K562 (cell line): ENCODE results near the gene ERCC1. TPM values are rescaled to one million over a fixed set of nuclear protein-coding genes. Genes with fewer than 3 reads are reported as not detected.
A peak's percentile ranks its signal among the peaks of the same experiment; 100 is the strongest.

Experiments used
- DACH1 ChIP-seq: fragments of 450-650 bp; IDR thresholded peaks from 2 replicates; pipeline ENCODE4 v1.6.1; 2018; ENCODE audit not compliant: partially characterized antibody
- ETS2 ChIP-seq: IDR thresholded peaks from 2 replicates; pipeline ENCODE4 v1.6.1; 2016; ENCODE audit warnings: borderline replicate concordance, missing genetic modification characterization, mild to moderate bottlenecking, moderate library complexity, missing compliant biosample characterization; ENCODE audit not compliant: poor library complexity, severe bottlenecking
- GABPB1 ChIP-seq: sonication (generic); formaldehyde crosslinking; IDR thresholded peaks from 2 replicates; pipeline ENCODE4 v1.8.0; 2022; ENCODE audit warnings: mild to moderate bottlenecking, missing genetic modification reagents
- KDM1A ChIP-seq, 2 experiments: fragments of 450-650 bp; IDR thresholded peaks; 2 replicates each; pipeline ENCODE4 v1.6.1; 2016; ENCODE audit warnings: mild to moderate bottlenecking in 2 of 2
- NCOR1 ChIP-seq: fragments of 450-650 bp; IDR thresholded peaks from 2 replicates; pipeline ENCODE4 v1.6.1; 2016; ENCODE audit warnings: mild to moderate bottlenecking, moderate library complexity
- POLR2AphosphoS2 ChIP-seq: IDR thresholded peaks from 2 replicates; pipeline ENCODE4 v1.6.1; 2012; ENCODE audit warnings: low read length, improper control_type of control experiment
- PTBP1 ChIP-seq: fragments of 200-400 bp; formaldehyde crosslinking; IDR thresholded peaks from 2 replicates; pipeline ENCODE4 v1.6.1; 2017; ENCODE audit warnings: low read depth, low read length
- SMARCA5 ChIP-seq: fragments of 450-650 bp; IDR thresholded peaks from 2 replicates; pipeline ENCODE4 v1.6.1; 2016
- SRSF3 ChIP-seq: fragments of 200-400 bp; formaldehyde crosslinking; IDR thresholded peaks from 2 replicates; pipeline ENCODE4 v1.6.1; 2016; ENCODE audit warnings: mild to moderate bottlenecking, low read length, moderate library complexity; ENCODE audit not compliant: insufficient read depth
- TARDBP ChIP-seq: fragments of 450-650 bp; IDR thresholded peaks from 2 replicates; pipeline ENCODE4 v1.6.1; 2016
- ZEB2 ChIP-seq: fragments of 450-650 bp; IDR thresholded peaks from 2 replicates; pipeline ENCODE4 v1.6.1; 2016
- ZFX ChIP-seq: sonication (generic); formaldehyde crosslinking; IDR thresholded peaks from 2 replicates; pipeline ENCODE4 v1.8.0; 2022; ENCODE audit warnings: mild to moderate bottlenecking, missing genetic modification reagents, moderate library complexity
- ZNF263 ChIP-seq: sonication (generic); formaldehyde crosslinking; IDR thresholded peaks from 2 replicates; pipeline ENCODE4 v1.8.0; 2022; ENCODE audit warnings: mild to moderate bottlenecking, missing genetic modification reagents, borderline replicate concordance
- polyA plus RNA-seq, 8 experiments: library from polyadenylated mRNA; depleted of rRNA in 4 of 8; stranded (reverse) in 5 of 8; unstranded in 3 of 8; fragments of >200 nt; fragmentation: Nextera tagmentation in 2 of 8; fragmentation: Illumina TruSeq in 1 of 8; extraction: Ambion mirVana in 2 of 8; extraction: Trizol in 1 of 8; gene quantifications; 2 replicates each; pipeline versions ENCODE4 v1.2.1 to v1.2.3, GENCODE V29; 2011 to 2014; ENCODE audit warnings: inconsistent platforms in 1 of 8, missing spikeins in 1 of 8
- total RNA-seq, 7 experiments: library from RNA; depleted of rRNA in 6 of 7; stranded (reverse); fragments of >200 nt in 6 of 7; fragmentation: Illumina TruSeq in 2 of 7; extraction: Trizol in 2 of 7; gene quantifications; 2 replicates each; pipeline versions ENCODE4 v1.2.1 to v1.2.3, GENCODE V29; 2011 to 2021; ENCODE audit warnings: low replicate concordance in 1 of 7
- TF ChIP-seq, protein P1 (sequence below), 2 experiments: IDR thresholded peaks; 2 replicates each; pipeline ENCODE4 v1.6.1; 2012; ENCODE audit warnings: improper control_type of control experiment in 2 of 2, low read depth in 2 of 2, low read length in 2 of 2, borderline replicate concordance in 1 of 2
- TF ChIP-seq, protein P2 (sequence below): fragments of 450-650 bp; IDR thresholded peaks from 2 replicates; pipeline ENCODE4 v1.6.1; 2016; ENCODE audit warnings: antibody characterized with exemption
- TF ChIP-seq, protein P3 (sequence below): fragments of 150-350 bp; IDR thresholded peaks from 2 replicates; pipeline ENCODE4 v1.6.1; 2014; ENCODE audit warnings: low read depth, mild to moderate bottlenecking, low read length, borderline replicate concordance
- TF ChIP-seq, protein P4 (sequence below), 2 experiments: fragments of 450-650 bp in 1 of 2; sonication (generic) in 1 of 2; formaldehyde crosslinking; conservative IDR thresholded peaks; 2 replicates each; pipeline versions ENCODE4 v1.4.0 to v1.8.1; 2020 to 2022; ENCODE audit warnings: mild to moderate bottlenecking in 1 of 2, missing genetic modification reagents in 1 of 2

Gene ERCC1
- total and polyA plus RNA-seq, 9 of the 15 experiments (the other 6 are each of a cell fraction or from before 2014, with no cell fraction given), result 9.3 to 92.6 (median 60.0) TPM

DNA sequence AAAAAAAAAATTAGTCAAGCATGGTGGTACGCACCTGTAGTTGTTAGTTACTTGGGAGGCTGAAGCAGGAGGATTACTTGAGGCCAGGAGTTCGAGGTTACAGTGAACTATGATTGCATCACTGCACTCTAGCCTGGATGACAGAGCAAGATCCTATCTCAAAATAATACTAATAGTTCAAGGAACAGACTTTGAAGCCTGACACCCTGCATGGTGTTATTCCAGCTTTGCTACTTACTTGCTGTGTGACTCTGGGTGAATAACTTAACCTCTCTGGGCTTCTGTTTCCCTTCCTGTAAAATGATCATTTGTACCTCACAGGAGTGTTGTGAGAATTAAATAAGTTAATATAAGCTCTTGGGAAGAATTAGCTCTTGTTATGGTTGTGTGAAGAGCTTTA is 40.6 kb upstream of the ERCC1 start (continued):
- TF ChIP-seq, protein P1, sequence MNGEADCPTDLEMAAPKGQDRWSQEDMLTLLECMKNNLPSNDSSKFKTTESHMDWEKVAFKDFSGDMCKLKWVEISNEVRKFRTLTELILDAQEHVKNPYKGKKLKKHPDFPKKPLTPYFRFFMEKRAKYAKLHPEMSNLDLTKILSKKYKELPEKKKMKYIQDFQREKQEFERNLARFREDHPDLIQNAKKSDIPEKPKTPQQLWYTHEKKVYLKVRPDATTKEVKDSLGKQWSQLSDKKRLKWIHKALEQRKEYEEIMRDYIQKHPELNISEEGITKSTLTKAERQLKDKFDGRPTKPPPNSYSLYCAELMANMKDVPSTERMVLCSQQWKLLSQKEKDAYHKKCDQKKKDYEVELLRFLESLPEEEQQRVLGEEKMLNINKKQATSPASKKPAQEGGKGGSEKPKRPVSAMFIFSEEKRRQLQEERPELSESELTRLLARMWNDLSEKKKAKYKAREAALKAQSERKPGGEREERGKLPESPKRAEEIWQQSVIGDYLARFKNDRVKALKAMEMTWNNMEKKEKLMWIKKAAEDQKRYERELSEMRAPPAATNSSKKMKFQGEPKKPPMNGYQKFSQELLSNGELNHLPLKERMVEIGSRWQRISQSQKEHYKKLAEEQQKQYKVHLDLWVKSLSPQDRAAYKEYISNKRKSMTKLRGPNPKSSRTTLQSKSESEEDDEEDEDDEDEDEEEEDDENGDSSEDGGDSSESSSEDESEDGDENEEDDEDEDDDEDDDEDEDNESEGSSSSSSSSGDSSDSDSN (IDR thresholded peaks at IDR 0.05; ENCODE audit: borderline replicate concordance in 1 of 2, low read depth in 2 of 2, low read length in 2 of 2), result no peak
- TF ChIP-seq SMARCA5, result peak; percentile 87; the same call in 1 of the 2 replicates
- no peak for TF ChIP-seq TARDBP
- no peak for TF ChIP-seq SRSF3
- TF ChIP-seq, protein P2, sequence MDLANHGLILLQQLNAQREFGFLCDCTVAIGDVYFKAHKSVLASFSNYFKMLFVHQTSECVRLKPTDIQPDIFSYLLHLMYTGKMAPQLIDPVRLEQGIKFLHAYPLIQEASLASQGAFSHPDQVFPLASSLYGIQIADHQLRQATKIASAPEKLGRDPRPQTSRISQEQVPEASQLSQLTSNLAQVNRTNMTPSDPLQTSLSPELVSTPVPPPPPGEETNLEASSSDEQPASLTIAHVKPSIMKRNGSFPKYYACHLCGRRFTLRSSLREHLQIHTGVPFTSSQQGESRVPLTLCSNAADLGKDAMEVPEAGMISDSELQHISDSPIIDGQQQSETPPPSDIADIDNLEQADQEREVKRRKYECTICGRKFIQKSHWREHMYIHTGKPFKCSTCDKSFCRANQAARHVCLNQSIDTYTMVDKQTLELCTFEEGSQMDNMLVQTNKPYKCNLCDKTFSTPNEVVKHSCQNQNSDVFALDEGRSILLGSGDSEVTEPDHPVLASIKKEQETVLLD, result no peak
- no peak for TF ChIP-seq ZFX (CRISPR knock-in tag)
- TF ChIP-seq ETS2 (tag), result no peak
- TF ChIP-seq GABPB1, result 0 out of 2 replicates have a peak, but pooled peaks have one; percentile 24
- TF ChIP-seq PTBP1, result 0 out of 2 replicates have a peak, but pooled peaks have one; percentile 20
- TF ChIP-seq POLR2AphosphoS2, result no peak
- TF ChIP-seq ZEB2, result no peak
- TF ChIP-seq DACH1, result peak; percentile 21
- no peak for TF ChIP-seq ZNF263 (CRISPR knock-in tag)
- no peak for TF ChIP-seq NCOR1
- TF ChIP-seq, protein P3, sequence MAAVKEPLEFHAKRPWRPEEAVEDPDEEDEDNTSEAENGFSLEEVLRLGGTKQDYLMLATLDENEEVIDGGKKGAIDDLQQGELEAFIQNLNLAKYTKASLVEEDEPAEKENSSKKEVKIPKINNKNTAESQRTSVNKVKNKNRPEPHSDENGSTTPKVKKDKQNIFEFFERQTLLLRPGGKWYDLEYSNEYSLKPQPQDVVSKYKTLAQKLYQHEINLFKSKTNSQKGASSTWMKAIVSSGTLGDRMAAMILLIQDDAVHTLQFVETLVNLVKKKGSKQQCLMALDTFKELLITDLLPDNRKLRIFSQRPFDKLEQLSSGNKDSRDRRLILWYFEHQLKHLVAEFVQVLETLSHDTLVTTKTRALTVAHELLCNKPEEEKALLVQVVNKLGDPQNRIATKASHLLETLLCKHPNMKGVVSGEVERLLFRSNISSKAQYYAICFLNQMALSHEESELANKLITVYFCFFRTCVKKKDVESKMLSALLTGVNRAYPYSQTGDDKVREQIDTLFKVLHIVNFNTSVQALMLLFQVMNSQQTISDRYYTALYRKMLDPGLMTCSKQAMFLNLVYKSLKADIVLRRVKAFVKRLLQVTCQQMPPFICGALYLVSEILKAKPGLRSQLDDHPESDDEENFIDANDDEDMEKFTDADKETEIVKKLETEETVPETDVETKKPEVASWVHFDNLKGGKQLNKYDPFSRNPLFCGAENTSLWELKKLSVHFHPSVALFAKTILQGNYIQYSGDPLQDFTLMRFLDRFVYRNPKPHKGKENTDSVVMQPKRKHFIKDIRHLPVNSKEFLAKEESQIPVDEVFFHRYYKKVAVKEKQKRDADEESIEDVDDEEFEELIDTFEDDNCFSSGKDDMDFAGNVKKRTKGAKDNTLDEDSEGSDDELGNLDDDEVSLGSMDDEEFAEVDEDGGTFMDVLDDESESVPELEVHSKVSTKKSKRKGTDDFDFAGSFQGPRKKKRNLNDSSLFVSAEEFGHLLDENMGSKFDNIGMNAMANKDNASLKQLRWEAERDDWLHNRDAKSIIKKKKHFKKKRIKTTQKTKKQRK, result no peak
- TF ChIP-seq KDM1A (IDR thresholded peaks at IDR 0.05), result peak; percentile 80 to 88
- TF ChIP-seq, protein P4, sequence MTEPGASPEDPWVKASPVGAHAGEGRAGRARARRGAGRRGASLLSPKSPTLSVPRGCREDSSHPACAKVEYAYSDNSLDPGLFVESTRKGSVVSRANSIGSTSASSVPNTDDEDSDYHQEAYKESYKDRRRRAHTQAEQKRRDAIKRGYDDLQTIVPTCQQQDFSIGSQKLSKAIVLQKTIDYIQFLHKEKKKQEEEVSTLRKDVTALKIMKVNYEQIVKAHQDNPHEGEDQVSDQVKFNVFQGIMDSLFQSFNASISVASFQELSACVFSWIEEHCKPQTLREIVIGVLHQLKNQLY (CRISPR knock-in tag; conservative IDR thresholded peaks at IDR 0.05), result no peak
